Neural cell (in vitro differentiated cells): ENCODE results near the gene FILIP1.

Source experiments
- EP300 ChIP-seq: fragments of 450-650 bp; conservative IDR thresholded peaks from 2 replicates; pipeline ENCODE4 v1.6.1; 2014; ENCODE audit warnings: antibody characterized with exemption, mild to moderate bottlenecking, moderate library complexity; ENCODE audit not compliant: poor library complexity, severe bottlenecking
- EZH2 ChIP-seq: fragments of 200-600, 300-800 bp; shearing (Covaris generic), sonication (generic); IDR thresholded peaks from 2 replicates; pipeline ENCODE4 v1.6.1; 2014; ENCODE audit warnings: antibody characterized with exemption, low read length, borderline replicate concordance, mild to moderate bottlenecking; ENCODE audit not compliant: insufficient read depth, poor library complexity, severe bottlenecking
- POLR2AphosphoS5 ChIP-seq: IDR thresholded peaks from 2 replicates; pipeline ENCODE4 v1.6.1; 2012
- RAD21 ChIP-seq: fragments of 450-650 bp; conservative IDR thresholded peaks from 2 replicates; pipeline ENCODE4 v1.6.1; 2014; ENCODE audit warnings: antibody characterized with exemption, mild to moderate bottlenecking, moderate library complexity
- SMC3 ChIP-seq: fragments of 450-650 bp; conservative IDR thresholded peaks from 2 replicates; pipeline ENCODE4 v1.6.1; 2014; ENCODE audit warnings: antibody characterized with exemption, mild to moderate bottlenecking, moderate library complexity; ENCODE audit not compliant: poor library complexity
- TAF1 ChIP-seq: IDR thresholded peaks from 2 replicates; pipeline ENCODE4 v1.6.1; 2012; ENCODE audit warnings: low read depth
- TF ChIP-seq, protein P1 (sequence below): fragments of 450-650 bp; IDR thresholded peaks from 2 replicates; pipeline ENCODE4 v1.5.1; 2014; ENCODE audit warnings: antibody characterized with exemption, mild to moderate bottlenecking, moderate library complexity; ENCODE audit not compliant: poor library complexity, severe bottlenecking

DNA sequence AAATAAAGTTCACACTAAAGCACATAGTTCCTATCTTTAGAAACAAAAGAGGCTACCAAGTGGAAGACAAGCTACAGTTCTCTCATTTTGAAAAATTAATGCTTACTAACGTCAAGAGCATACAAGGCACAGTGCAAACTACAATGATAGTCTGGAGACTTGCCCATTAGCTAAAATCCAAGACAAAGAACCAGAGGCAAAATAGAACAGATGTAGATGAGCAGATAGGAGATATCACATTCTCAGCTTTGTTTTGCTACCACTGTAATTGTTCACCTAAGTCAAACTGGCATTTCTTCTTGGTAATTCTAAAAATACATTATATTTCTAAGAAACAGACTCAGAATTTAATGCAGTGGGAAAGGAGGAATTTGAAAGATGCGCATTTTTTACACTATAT lies 214.2 kb downstream of the FILIP1 start:
- TF ChIP-seq POLR2AphosphoS5 (no peak), EZH2 (no peak), TAF1 (no peak), EP300 (no peak), SMC3 (no peak), RAD21 (no peak)
- TF ChIP-seq, protein P1, sequence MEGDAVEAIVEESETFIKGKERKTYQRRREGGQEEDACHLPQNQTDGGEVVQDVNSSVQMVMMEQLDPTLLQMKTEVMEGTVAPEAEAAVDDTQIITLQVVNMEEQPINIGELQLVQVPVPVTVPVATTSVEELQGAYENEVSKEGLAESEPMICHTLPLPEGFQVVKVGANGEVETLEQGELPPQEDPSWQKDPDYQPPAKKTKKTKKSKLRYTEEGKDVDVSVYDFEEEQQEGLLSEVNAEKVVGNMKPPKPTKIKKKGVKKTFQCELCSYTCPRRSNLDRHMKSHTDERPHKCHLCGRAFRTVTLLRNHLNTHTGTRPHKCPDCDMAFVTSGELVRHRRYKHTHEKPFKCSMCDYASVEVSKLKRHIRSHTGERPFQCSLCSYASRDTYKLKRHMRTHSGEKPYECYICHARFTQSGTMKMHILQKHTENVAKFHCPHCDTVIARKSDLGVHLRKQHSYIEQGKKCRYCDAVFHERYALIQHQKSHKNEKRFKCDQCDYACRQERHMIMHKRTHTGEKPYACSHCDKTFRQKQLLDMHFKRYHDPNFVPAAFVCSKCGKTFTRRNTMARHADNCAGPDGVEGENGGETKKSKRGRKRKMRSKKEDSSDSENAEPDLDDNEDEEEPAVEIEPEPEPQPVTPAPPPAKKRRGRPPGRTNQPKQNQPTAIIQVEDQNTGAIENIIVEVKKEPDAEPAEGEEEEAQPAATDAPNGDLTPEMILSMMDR: no peak
